ENCODE results near the gene CD46.
"Not testable (repeated sequence)": the region's sequence is repeated elsewhere in the genome, so short reads cannot be mapped to it uniquely, and the experiment has no call there.

Gene CD46

DNA sequence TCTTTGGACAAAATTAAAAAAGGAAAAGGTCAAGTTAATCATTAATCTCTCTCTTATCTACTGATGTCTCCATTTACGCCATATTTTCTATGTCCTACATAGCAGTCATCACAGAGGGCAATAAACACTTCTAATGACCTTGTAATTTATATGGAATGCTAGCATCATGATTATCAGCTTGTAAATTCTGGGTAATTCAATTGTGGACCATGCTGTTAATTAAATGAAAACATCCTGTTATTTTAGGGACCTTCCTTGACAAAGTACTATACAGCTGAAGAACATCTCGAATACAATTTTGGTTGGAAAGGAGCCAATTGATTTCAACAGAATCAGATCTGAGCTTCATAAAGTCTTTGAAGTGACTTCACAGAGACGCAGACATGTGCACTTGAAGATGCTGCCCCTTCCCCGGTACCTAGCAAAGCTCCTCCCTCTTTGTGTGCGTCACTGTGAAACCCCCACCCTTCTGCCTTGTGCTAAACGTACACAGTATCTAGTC, 13.6 kb upstream of the CD46 start:
- H3K9me3 ChIP-seq (ENCODE audit: control insufficient read depth, insufficient read depth, low read length); H3K36me3 ChIP-seq (ENCODE audit: control insufficient read depth, insufficient read depth, low read length); H3K27ac ChIP-seq (ENCODE audit: low read length); H3K27me3 ChIP-seq (ENCODE audit: control insufficient read depth, insufficient read depth, low read length); H3K4me1 ChIP-seq (ENCODE audit: control insufficient read depth, insufficient read depth, low read length); DNase-seq (ENCODE audit: low read depth, low spot score); H3K4me3 ChIP-seq (ENCODE audit: low read length): not testable (repeated sequence)
- WGBS (ENCODE audit: insufficient coverage, insufficient read length): no CpG with 5 or more reads among the region's 6 CpGs

- no peak overlapping the region for H3K27ac ChIP-seq (ENCODE audit: low read length)
- H3K4me3 ChIP-seq (ENCODE audit: low read length): no peak overlapping the region
- H3K36me3 ChIP-seq (ENCODE audit: control insufficient read depth, insufficient read depth, low read length): no peaks in the 10 kb centered on the region
- no peaks in the 10 kb centered on the region for H3K27me3 ChIP-seq (ENCODE audit: control insufficient read depth, insufficient read depth, low read length)
- no peak for DNase-seq (ENCODE audit: low read depth, low spot score)
- no peaks in the 10 kb centered on the region for H3K9me3 ChIP-seq (ENCODE audit: control insufficient read depth, insufficient read depth, low read length)
- no CpG with 5 or more reads among the region's 2 CpGs for WGBS (ENCODE audit: insufficient coverage, insufficient read length)
- H3K4me1 ChIP-seq (ENCODE audit: control insufficient read depth, insufficient read depth, low read length): no peaks in the 10 kb centered on the region
Measured at GRCh38 chr1:207740207-207740606, 11.6 kb upstream of the CD46 start.

GRCh38 chr1:207742850-207743555, 8.9 kb upstream of the CD46 start:
- no CpG with 5 or more reads among the region's 3 CpGs for WGBS (ENCODE audit: insufficient coverage, insufficient read length)
- Histone ChIP-seq H3K36me3 (ENCODE audit: control insufficient read depth, insufficient read depth, low read length) (no peaks in the 10 kb centered on the region), H3K4me3 (ENCODE audit: low read length) (no peak overlapping the region), H3K9me3 (ENCODE audit: control insufficient read depth, insufficient read depth, low read length) (no peaks in the 10 kb centered on the region), H3K27me3 (ENCODE audit: control insufficient read depth, insufficient read depth, low read length) (no peaks in the 10 kb centered on the region), H3K27ac (ENCODE audit: low read length) (no peak overlapping the region), H3K4me1 (ENCODE audit: control insufficient read depth, insufficient read depth, low read length) (peaks cover 2% of the 10 kb centered on the region; the same call in 1 of the 2 replicates)
- no peak for DNase-seq (ENCODE audit: low read depth, low spot score)

DNA sequence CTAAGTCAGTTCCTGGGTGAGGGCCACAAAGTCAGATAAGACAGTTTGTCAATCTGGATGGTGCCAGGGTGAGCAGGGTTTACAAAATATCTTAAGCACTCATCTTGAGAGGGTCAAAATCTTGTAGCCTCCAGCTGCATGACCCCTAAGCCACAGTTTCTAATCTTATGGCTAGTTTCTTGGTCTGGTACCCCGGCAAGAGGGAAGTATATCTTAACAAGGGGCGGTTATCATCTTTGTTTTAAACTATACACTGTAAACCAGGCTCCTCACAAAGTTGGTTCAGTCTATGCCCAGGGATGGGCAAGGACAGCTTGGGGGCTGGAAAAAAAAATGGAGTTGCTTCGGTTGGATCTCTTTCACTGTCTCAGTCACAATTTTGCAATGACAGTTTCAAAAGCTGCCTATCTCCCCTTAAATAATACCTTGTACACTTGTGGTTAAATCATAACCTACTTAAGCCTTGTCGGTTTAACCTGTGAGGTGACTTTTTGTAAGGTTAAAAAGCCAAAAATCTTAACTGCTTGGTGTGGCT, 7.8 kb upstream of the CD46 start:
- Histone ChIP-seq H3K4me3 (ENCODE audit: low read length) (no peak overlapping the region), H3K27me3 (ENCODE audit: control insufficient read depth, insufficient read depth, low read length) (no peaks in the 10 kb centered on the region), H3K9me3 (ENCODE audit: control insufficient read depth, insufficient read depth, low read length) (no peaks in the 10 kb centered on the region), H3K4me1 (ENCODE audit: control insufficient read depth, insufficient read depth, low read length) (peaks cover 2% of the 10 kb centered on the region; the same call in 1 of the 2 replicates), H3K36me3 (ENCODE audit: control insufficient read depth, insufficient read depth, low read length) (no peaks in the 10 kb centered on the region), H3K27ac (ENCODE audit: low read length) (no peak overlapping the region)
- no CpG with 5 or more reads among the region's 4 CpGs for WGBS (ENCODE audit: insufficient coverage, insufficient read length)
- DNase-seq (ENCODE audit: low read depth, low spot score): no peak

DNA sequence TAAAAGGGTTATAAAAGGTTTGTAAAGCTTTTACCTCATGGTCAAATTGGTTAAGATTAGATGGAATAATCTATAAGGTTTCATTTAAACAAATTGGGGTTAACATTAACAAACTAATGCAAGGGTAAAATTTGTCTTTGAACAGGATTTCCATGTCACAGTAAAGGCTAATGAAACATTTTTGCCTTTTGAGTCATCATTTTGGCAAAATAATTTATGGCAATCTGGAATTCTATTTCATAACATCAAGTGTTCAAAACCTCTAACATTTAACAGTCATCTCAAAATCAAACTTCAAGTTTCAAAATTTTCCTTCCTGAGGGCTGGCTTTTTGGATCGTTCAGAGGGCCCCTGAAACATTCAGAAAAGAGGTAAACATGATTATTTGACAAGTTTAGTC, 6.6 kb upstream of the CD46 start:
- no peak overlapping the region for H3K4me3 ChIP-seq (ENCODE audit: low read length)
- no peaks in the 10 kb centered on the region for H3K9me3 ChIP-seq (ENCODE audit: control insufficient read depth, insufficient read depth, low read length)
- H3K4me1 ChIP-seq (ENCODE audit: control insufficient read depth, insufficient read depth, low read length): peaks cover 2% of the 10 kb centered on the region; the same call in 1 of the 2 replicates
- H3K27ac ChIP-seq (ENCODE audit: low read length): no peak overlapping the region
- H3K27me3 ChIP-seq (ENCODE audit: control insufficient read depth, insufficient read depth, low read length): no peaks in the 10 kb centered on the region
- no peak for DNase-seq (ENCODE audit: low read depth, low spot score)
- H3K36me3 ChIP-seq (ENCODE audit: control insufficient read depth, insufficient read depth, low read length): no peaks in the 10 kb centered on the region
- no CpG with 5 or more reads among the region's 1 CpG for WGBS (ENCODE audit: insufficient coverage, insufficient read length)

- no peak overlapping the region for H3K4me3 ChIP-seq (ENCODE audit: low read length)
- H3K9me3 ChIP-seq (ENCODE audit: control insufficient read depth, insufficient read depth, low read length): no peaks in the 10 kb centered on the region
- H3K36me3 ChIP-seq (ENCODE audit: control insufficient read depth, insufficient read depth, low read length): no peaks in the 10 kb centered on the region
- no peak overlapping the region for H3K27ac ChIP-seq (ENCODE audit: low read length)
- no peaks in the 10 kb centered on the region for H3K27me3 ChIP-seq (ENCODE audit: control insufficient read depth, insufficient read depth, low read length)
- DNase-seq (ENCODE audit: low read depth, low spot score): no peak
- WGBS (ENCODE audit: insufficient coverage, insufficient read length): no CpG with 5 or more reads among the region's 6 CpGs
- H3K4me1 ChIP-seq (ENCODE audit: control insufficient read depth, insufficient read depth, low read length): peaks cover 2% of the 10 kb centered on the region; the same call in 1 of the 2 replicates
Measured at GRCh38 chr1:207745839-207746767, 5.8 kb upstream of the CD46 start.

- Histone ChIP-seq H3K4me3 (ENCODE audit: low read length) (no peak overlapping the region), H3K27ac (ENCODE audit: low read length) (no peak overlapping the region), H3K36me3 (ENCODE audit: control insufficient read depth, insufficient read depth, low read length) (no peaks in the 10 kb centered on the region), H3K4me1 (ENCODE audit: control insufficient read depth, insufficient read depth, low read length) (peaks cover 2% of the 10 kb centered on the region; the same call in 1 of the 2 replicates), H3K9me3 (ENCODE audit: control insufficient read depth, insufficient read depth, low read length) (no peaks in the 10 kb centered on the region), H3K27me3 (ENCODE audit: control insufficient read depth, insufficient read depth, low read length) (no peaks in the 10 kb centered on the region)
- WGBS (ENCODE audit: insufficient coverage, insufficient read length): no CpG with 5 or more reads among the region's 15 CpGs
- DNase-seq (ENCODE audit: low read depth, low spot score): no peak
Measured at GRCh38 chr1:207747627-207748492, 4.0 kb upstream of the CD46 start.

DNA sequence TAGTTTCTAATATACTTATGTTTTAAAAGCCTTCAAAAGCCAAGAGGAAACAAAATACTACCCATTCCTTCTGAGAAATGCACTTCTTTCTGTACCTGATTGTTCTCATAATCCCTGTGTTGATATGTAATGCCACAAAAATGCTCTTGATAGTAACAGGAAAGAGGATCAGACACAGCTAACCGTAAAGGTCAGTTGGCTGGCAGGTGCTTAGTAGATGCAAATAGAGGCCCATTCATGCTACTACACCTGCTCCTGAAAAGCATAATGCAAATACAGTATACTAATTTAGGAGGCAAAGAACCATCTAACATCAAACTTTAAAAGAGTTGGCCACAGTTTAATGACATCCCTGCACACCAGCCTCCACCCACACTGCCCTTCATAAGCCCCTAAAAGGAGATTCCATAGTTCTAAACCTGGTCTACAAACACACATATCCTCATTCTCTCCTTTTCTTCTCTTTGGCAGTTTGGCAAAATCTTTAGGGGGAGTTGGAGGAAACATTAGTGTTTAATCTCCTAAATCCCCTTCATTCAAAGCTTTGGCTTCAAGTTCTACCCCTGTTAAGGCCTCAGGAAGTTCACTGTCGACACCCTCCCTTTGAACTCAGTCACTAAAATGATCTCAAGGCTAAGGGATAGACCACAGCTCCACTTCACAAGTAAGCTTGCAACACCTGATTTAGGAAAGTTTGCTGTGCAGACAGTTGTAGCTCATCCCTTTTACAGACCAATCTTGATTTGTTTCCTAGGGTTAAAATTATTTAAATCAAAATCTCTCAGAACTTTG, 2.9 kb upstream of the CD46 start:
- Histone ChIP-seq H3K36me3 (ENCODE audit: control insufficient read depth, insufficient read depth, low read length) (no peaks in the 10 kb centered on the region), H3K4me3 (ENCODE audit: low read length) (no peak overlapping the region), H3K27ac (ENCODE audit: low read length) (no peak overlapping the region), H3K9me3 (ENCODE audit: control insufficient read depth, insufficient read depth, low read length) (no peaks in the 10 kb centered on the region), H3K4me1 (ENCODE audit: control insufficient read depth, insufficient read depth, low read length) (peaks cover 2% of the 10 kb centered on the region; the same call in 1 of the 2 replicates), H3K27me3 (ENCODE audit: control insufficient read depth, insufficient read depth, low read length) (no peaks in the 10 kb centered on the region)
- no CpG with 5 or more reads among the region's 2 CpGs for WGBS (ENCODE audit: insufficient coverage, insufficient read length)
- DNase-seq (ENCODE audit: low read depth, low spot score): no peak

DNA sequence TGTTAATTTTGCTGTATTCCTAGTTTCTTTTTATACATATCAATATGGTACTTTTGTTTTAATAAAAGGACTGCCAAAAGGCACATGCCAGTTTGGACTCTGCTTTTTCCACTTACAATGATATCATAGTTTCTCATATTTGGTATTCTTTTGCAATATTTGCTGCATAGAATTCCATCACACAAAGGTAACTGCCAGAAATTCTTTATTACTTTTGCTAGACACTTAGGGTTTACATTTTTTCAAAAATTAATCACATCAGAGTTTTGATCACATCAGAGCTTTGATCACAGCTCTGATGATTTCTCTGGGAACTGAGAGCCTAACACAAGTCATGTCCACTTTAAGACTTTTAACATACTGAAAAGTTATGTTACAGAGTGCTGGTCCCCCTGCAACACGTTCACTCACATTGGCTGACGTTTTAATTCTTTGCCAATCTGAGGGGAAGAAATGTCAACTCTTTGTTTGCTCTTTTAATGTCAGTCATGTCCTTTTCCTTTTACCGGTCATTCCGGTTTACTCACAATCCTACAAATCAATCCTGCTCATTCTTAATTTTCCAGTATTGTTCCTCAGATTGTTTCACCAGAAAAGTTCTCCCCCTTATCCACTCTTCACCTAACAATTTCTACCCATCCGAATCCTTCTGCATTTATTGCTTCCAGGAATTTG, 1.1 kb upstream of the CD46 start:
- Histone ChIP-seq H3K27me3 (ENCODE audit: control insufficient read depth, insufficient read depth, low read length) (no peaks in the 10 kb centered on the region), H3K9me3 (ENCODE audit: control insufficient read depth, insufficient read depth, low read length) (no peaks in the 10 kb centered on the region), H3K4me1 (ENCODE audit: control insufficient read depth, insufficient read depth, low read length) (peaks cover 5% of the 10 kb centered on the region; the same call in 1 of the 2 replicates), H3K27ac (ENCODE audit: low read length) (no peak overlapping the region), H3K36me3 (ENCODE audit: control insufficient read depth, insufficient read depth, low read length) (no peaks in the 10 kb centered on the region), H3K4me3 (ENCODE audit: low read length) (no peak overlapping the region)
- WGBS (ENCODE audit: insufficient coverage, insufficient read length): 100% methylated on average over 1 of the region's 5 CpGs
- DNase-seq (ENCODE audit: low read depth, low spot score): no peak
